ENCODE measurements around the gene IFNAR1. TPM values are rescaled to one million over a fixed set of nuclear protein-coding genes. Genes with fewer than 3 reads are reported as not detected.

The IFNAR1 gene
- total and polyA plus RNA-seq, 9 of the 15 experiments (the other 6 are each of a cell fraction or from before 2014, with no cell fraction given): 8.6 to 31.8 (median 14.8) TPM

DNA sequence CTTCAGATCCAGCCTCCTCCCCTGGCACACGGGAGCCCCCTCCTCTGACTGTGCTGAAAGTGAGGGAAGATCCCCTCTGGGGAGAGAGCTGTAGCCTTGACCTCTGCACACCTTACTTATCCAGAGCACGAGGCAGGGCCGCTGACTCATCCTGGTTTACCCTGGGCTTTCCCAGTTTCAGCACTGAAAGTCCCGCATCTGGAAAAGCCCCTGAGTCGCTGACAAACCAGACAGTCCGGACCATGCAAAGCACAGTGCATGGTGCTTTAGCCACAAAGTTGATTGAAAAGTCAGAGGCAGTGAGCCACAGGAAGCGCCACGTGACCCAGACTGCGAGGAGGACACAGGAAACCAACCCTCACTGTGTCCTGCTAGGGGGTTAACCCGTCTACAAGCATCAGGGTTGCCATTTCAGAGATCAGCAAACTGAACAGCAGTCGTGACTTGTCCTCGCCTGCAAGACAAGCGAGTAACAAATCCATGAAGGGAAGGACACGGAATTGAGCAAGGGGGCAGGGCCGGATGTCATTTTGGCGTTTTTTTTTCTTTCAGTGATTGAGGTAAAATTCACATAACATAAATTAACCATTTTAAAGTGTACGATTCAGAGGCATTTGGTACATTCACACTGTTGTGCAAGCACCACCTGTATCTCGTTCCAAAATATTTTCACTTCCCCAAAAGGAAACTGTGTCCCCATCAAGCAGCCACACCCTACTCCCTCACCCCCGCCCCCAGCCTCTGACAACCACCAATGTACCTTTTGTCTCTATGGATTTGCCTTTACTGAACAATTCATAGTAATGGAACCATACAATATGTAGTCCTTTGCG, 58.5 kb downstream of the IFNAR1 start (continued):
- TF ChIP-seq NFRKB (IDR thresholded peaks at IDR 0.05; ENCODE audit: low read depth) (peak; percentile 45; the same call in 1 of the 2 replicates), ZNF512 (tag; IDR thresholded peaks at IDR 0.05) (no peak), RUNX1 (IDR thresholded peaks at IDR 0.05; ENCODE audit: low read depth) (no peak), PHF21A (IDR thresholded peaks at IDR 0.05; ENCODE audit: borderline replicate concordance, low read depth) (no peak), ZFP30 (CRISPR knock-in tag; IDR thresholded peaks at IDR 0.05; ENCODE audit: borderline replicate concordance) (no peak), ZNF583 (CRISPR knock-in tag; IDR thresholded peaks at IDR 0.05) (0 out of 2 replicates have a peak, but pooled peaks have one; percentile 56), ZNF140 (CRISPR knock-in tag; IDR thresholded peaks at IDR 0.05) (no peak), CREBBP (IDR thresholded peaks at IDR 0.05; ENCODE audit: low read depth, low read length) (no peak), HDAC6 (IDR thresholded peaks at IDR 0.05; ENCODE audit: low read depth, low read length) (no peak), ZNF354B (CRISPR knock-in tag; IDR thresholded peaks at IDR 0.05) (no peak), SAP30 (IDR thresholded peaks at IDR 0.05; ENCODE audit: borderline replicate concordance, insufficient read depth, low read depth, low read length, poor library complexity, severe bottlenecking) (peak; percentile 50), ETV1 (tag; conservative IDR thresholded peaks at IDR 0.05; ENCODE audit: low read depth) (no peak), ELK3 (CRISPR knock-in tag; IDR thresholded peaks at IDR 0.05) (no peak), ZC3H8 (IDR thresholded peaks at IDR 0.05) (no peak), XRCC3 (IDR thresholded peaks at IDR 0.05) (no peak), BRF1 (IDR thresholded peaks at IDR 0.05; ENCODE audit: borderline replicate concordance, extremely low read depth, insufficient read length) (no peak), ZNF232 (CRISPR knock-in tag; IDR thresholded peaks at IDR 0.05) (no peak), RERE (CRISPR knock-in tag; IDR thresholded peaks at IDR 0.05; ENCODE audit: borderline replicate concordance) (no peak), SMAD2 (IDR thresholded peaks at IDR 0.05; ENCODE audit: low read depth, low read length) (no peak)
- TF ChIP-seq, protein P1, sequence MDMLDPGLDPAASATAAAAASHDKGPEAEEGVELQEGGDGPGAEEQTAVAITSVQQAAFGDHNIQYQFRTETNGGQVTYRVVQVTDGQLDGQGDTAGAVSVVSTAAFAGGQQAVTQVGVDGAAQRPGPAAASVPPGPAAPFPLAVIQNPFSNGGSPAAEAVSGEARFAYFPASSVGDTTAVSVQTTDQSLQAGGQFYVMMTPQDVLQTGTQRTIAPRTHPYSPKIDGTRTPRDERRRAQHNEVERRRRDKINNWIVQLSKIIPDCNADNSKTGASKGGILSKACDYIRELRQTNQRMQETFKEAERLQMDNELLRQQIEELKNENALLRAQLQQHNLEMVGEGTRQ (CRISPR knock-in tag; IDR thresholded peaks at IDR 0.05): peak; percentile 95
